HG03108 (cell line): ENCODE data around the gene B4GALT4.

Experiments used
- ATAC-seq: cut with Tn5 transposase; IDR thresholded peaks from one replicate; pipeline ENCODE4 v1.9.1; 2021; ENCODE audit warnings: moderate library complexity; ENCODE audit not compliant: unreplicated experiment

B4GALT4 gene

GRCh38 chr3:119238363-119238762, 2.3 kb downstream of the B4GALT4 start:
- ATAC-seq, result no peak

GRCh38 chr3:119237299-119237698, 3.4 kb downstream of the B4GALT4 start:
- no peak for ATAC-seq

- no peak for ATAC-seq
Measured at GRCh38 chr3:119236756-119237155, 3.9 kb downstream of the B4GALT4 start.

GRCh38 chr3:119235151-119235550, 5.5 kb downstream of the B4GALT4 start:
- no peak for ATAC-seq

- ATAC-seq, result no peak
Measured at GRCh38 chr3:119234610-119235009, 6.1 kb downstream of the B4GALT4 start.

GRCh38 chr3:119230745-119231144, 9.9 kb downstream of the B4GALT4 start:
- no peak for ATAC-seq

- ATAC-seq, result no peak
Measured at GRCh38 chr3:119230071-119230470, 10.6 kb downstream of the B4GALT4 start.

GRCh38 chr3:119229190-119229589, 11.5 kb downstream of the B4GALT4 start:
- ATAC-seq, result no peak

GRCh38 chr3:119228373-119229145, 12.1 kb downstream of the B4GALT4 start:
- ATAC-seq, result no peak

GRCh38 chr3:119227070-119227850, 13.4 kb downstream of the B4GALT4 start:
- no peak for ATAC-seq

GRCh38 chr3:119225121-119225520, 15.6 kb downstream of the B4GALT4 start:
- no peak for ATAC-seq

- ATAC-seq, result no peak
Measured at GRCh38 chr3:119223511-119223910, 17.2 kb downstream of the B4GALT4 start.

GRCh38 chr3:119222391-119222790, 18.3 kb downstream of the B4GALT4 start:
- no peak for ATAC-seq

GRCh38 chr3:119221779-119222320, 18.8 kb downstream of the B4GALT4 start:
- ATAC-seq, result no peak

- no peak for ATAC-seq
Measured at GRCh38 chr3:119220970-119221667, 19.6 kb downstream of the B4GALT4 start.

GRCh38 chr3:119220198-119220597, 20.5 kb downstream of the B4GALT4 start:
- no peak for ATAC-seq

- ATAC-seq, result peak; percentile 98
Measured at GRCh38 chr3:119219069-119219468, 21.6 kb downstream of the B4GALT4 start.

- no peak for ATAC-seq
Measured at GRCh38 chr3:119211803-119212202, 28.9 kb downstream of the B4GALT4 start.

- no peak for ATAC-seq
Measured at GRCh38 chr3:119211193-119211592, 29.5 kb downstream of the B4GALT4 start.

- ATAC-seq, result no peak
Measured at GRCh38 chr3:119207512-119207875, 33.2 kb downstream of the B4GALT4 start.
